HFF-Myc (cell line): ENCODE data around the gene SVIL.
"Not testable (repeated sequence)": the region's sequence is repeated elsewhere in the genome, so short reads cannot be mapped to it uniquely, and the experiment has no call there.

Experiments used
- DNase-seq: peaks from one replicate; pipeline ENCODE4 v3.0.0-alpha.2; 2011; ENCODE audit warnings: low read depth; ENCODE audit errors: extremely low read depth
- H3K4me3 ChIP-seq: replicated peaks from 2 replicates; pipeline ENCODE4 v1.5.1; 2011; ENCODE audit warnings: low read depth, mild to moderate bottlenecking, control low read depth, low read length
- TF ChIP-seq, protein P1 (sequence below): IDR thresholded peaks from 2 replicates; pipeline ENCODE4 v1.5.1; 2012; ENCODE audit warnings: mild to moderate bottlenecking, low read depth, low read length, control low read depth; ENCODE audit errors: missing control alignments

SVIL gene

DNA sequence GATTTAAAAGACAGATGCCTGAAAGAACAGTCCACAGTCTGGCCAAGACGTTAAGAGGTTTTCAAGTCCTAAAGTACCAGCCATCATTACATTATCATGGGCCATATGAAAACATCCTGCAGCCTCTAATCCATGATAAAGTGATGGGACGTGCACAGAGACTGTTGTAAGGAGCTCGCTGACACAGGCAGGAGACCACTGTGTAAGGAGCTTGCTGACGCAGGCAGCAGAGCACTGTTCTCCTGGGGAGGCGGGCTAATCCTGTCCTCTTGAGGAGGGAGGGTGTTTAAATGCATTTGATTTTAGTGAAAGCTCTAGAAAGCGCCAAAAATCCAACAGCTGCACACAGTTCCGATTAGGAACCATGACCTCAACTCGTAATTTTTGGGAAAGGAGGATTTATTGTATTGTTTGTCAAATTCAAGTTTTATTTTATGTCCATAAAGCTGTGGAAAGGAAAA, 16.9 kb downstream of the SVIL start:
- TF ChIP-seq, protein P1, sequence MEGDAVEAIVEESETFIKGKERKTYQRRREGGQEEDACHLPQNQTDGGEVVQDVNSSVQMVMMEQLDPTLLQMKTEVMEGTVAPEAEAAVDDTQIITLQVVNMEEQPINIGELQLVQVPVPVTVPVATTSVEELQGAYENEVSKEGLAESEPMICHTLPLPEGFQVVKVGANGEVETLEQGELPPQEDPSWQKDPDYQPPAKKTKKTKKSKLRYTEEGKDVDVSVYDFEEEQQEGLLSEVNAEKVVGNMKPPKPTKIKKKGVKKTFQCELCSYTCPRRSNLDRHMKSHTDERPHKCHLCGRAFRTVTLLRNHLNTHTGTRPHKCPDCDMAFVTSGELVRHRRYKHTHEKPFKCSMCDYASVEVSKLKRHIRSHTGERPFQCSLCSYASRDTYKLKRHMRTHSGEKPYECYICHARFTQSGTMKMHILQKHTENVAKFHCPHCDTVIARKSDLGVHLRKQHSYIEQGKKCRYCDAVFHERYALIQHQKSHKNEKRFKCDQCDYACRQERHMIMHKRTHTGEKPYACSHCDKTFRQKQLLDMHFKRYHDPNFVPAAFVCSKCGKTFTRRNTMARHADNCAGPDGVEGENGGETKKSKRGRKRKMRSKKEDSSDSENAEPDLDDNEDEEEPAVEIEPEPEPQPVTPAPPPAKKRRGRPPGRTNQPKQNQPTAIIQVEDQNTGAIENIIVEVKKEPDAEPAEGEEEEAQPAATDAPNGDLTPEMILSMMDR, result no peak
- H3K4me3 ChIP-seq, result no peak overlapping the region
- no peak for DNase-seq

DNA sequence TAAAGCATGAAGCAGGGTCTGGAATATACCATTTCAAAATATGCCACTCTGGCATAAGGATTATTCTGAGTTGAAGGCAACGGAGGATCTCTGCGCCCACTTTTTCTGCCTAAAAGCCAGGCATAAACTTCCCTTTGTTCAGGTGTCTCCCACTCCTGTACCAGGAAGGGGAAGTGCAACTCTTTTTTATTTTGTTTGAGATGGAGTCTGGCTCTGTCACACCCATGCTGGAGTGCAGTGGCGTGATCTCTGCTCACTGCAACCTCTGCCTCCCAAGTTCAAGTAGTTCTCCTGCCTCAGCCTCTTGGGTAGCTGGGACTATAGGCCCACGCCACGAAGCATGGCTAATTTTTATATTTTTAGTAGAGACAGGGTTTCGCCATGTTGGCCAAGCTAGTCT, 18.2 kb downstream of the SVIL start:
- no peak for DNase-seq
- TF ChIP-seq, protein P1, result no peak
- H3K4me3 ChIP-seq, result no peak overlapping the region

DNA sequence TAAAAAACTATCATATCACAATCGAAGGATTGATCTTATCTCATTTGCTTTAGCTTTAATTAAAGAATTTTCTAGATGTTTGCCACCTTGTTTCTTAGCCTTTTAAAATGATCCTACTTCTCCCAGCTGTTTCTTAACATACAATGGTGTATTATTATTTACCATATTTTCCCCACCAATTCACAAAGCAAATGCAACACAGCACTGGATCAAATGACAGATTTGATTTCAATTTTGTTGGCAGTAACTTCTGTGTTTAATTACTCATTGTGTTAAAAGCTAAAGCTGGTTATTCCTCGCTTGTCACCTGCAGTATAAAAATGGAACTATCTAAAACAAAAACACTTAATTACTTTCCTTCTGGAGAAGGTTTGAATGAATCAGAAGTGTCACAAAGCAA, 19.6 kb downstream of the SVIL start:
- TF ChIP-seq, protein P1, result no peak
- no peak overlapping the region for H3K4me3 ChIP-seq
- DNase-seq, result no peak

DNA sequence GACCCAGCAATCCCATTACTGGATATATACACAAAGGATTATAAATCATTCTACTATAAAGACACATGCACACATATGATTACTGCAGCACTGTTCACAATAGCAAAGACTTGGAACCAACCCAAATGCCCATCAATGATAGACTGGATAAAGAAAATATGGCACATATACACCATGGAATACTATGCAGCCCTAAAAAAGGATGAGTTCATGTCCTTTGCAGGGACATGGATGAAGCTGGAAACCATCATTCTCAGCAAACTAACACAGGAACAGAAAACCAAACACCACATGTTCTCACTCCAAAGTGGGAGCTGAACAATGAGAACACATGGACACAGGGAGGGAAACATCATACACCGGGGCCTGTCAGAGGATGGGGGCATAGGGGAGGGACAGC, 20.5 kb downstream of the SVIL start:
- not testable (repeated sequence) for H3K4me3 ChIP-seq, DNase-seq

DNA sequence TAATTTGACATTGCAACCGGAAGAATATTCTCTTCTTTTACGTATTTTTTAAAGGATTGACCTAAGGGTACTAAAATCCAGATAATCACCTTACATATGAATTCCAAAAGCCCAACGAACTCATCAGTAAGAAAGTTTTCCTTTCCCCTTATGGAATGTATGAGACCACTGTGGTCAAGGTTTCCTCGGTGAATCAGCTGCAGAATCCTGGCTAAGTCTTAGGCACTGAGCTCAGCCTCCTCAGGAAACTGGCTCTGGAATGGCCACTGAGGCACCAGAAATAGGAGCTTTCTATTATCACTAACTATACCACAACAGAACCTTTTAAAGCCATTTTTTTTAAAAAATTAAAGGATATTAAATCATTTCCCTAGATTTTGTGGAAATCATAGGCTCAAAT, 21.0 kb downstream of the SVIL start:
- TF ChIP-seq, protein P1, result no peak
- DNase-seq, result no peak
- H3K4me3 ChIP-seq, result no peak overlapping the region

DNA sequence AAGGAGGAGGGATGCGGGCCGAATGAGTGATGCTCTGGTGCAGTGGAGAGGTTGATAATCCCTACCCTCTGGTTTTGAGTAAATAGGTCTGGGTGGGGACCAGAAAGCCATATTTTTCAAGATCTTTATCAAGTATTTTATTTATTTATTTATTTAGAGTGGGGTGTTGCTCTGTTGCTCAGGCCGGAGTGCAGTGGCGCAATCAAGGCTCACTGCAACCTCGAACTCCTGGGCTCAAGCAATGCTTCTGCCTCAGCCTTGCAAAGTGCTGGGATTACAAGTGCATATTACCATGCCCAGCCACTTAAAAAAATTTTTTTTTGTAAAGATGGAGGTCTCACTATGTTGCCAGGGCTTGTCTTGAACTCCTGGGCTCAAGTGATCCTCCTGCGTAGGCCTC, 21.6 kb downstream of the SVIL start:
- no peak for DNase-seq
- H3K4me3 ChIP-seq, result no peak overlapping the region
- TF ChIP-seq, protein P1, result no peak

DNA sequence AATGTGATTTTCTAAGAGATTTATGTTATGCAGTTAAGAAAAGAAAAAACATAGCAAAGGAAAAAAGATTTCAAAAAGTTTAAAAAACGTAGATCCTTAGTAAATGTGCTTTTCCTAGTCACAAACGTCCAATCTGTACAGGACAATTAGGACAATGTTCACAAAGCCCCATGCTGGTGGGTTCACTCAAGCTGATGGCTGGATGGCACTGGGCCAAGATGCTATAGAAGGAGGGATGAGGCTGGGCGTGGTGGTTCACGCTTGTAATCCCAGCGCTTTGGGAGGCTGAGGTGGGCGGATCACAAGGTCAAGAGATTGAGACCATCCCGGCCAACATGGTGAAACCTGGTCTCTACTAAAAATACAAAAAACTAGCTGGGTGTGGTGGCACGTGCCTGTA, 22.1 kb downstream of the SVIL start:
- no peak for DNase-seq
- TF ChIP-seq, protein P1, result no peak
- no peak overlapping the region for H3K4me3 ChIP-seq
